H9 (cell line): ENCODE results near the gene TFDP1. TPM values are rescaled to one million over a fixed set of nuclear protein-coding genes. Genes with fewer than 3 reads are reported as not detected.
A peak's percentile ranks its signal among the peaks of the same experiment; 100 is the strongest.

Experiments
- DNase-seq: peaks from one replicate; pipeline ENCODE4 v3.0.0-alpha.2; 2017
- H2AFZ ChIP-seq: one replicate; pipeline ENCODE4 v1.6.1; 2013; ENCODE audit warnings: mild to moderate bottlenecking, low read length, control low read depth, moderate library complexity
- H2AK5ac ChIP-seq: 2 replicates; pipeline ENCODE4 v1.6.1; 2013; ENCODE audit warnings: low read length, control low read depth, mixed read lengths; ENCODE audit not compliant: insufficient read length
- H2BK120ac ChIP-seq: one replicate; pipeline ENCODE4 v1.6.1; 2013; ENCODE audit warnings: low read depth, mild to moderate bottlenecking, low read length, control low read depth, inconsistent platforms; ENCODE audit not compliant: poor library complexity, severe bottlenecking
- H2BK12ac ChIP-seq: 2 replicates; pipeline ENCODE4 v1.6.1; 2013; ENCODE audit warnings: low read length, control low read depth, mixed read lengths, low read depth; ENCODE audit not compliant: insufficient read length
- H2BK15ac ChIP-seq: 2 replicates; pipeline ENCODE4 v1.6.1; 2013; ENCODE audit warnings: low read depth, low read length, control low read depth
- H2BK20ac ChIP-seq: one replicate; pipeline ENCODE4 v1.6.1; 2013; ENCODE audit warnings: low read depth, mild to moderate bottlenecking, low read length, control low read depth, inconsistent platforms; ENCODE audit not compliant: poor library complexity, severe bottlenecking
- H2BK5ac ChIP-seq: 2 replicates; pipeline ENCODE4 v1.6.1; 2013; ENCODE audit warnings: low read length, control low read depth, mixed read lengths; ENCODE audit not compliant: insufficient read length
- H3K14ac ChIP-seq: 2 replicates; pipeline ENCODE4 v1.6.1; 2013; ENCODE audit warnings: low read length, control low read depth; ENCODE audit not compliant: insufficient read depth
- H3K18ac ChIP-seq: 2 replicates; pipeline ENCODE4 v1.6.1; 2013; ENCODE audit warnings: low read depth, mild to moderate bottlenecking, mixed read lengths, low read length, control low read depth; ENCODE audit not compliant: insufficient read length
- H3K23ac ChIP-seq: 2 replicates; pipeline ENCODE4 v1.6.1; 2013; ENCODE audit warnings: low read length, control low read depth, mixed read lengths, low read depth; ENCODE audit not compliant: insufficient read length
- H3K23me2 ChIP-seq: 2 replicates; pipeline ENCODE4 v1.6.1; 2013; ENCODE audit warnings: low read depth, mild to moderate bottlenecking, mixed read lengths, low read length, control low read depth; ENCODE audit not compliant: insufficient read length, poor library complexity, severe bottlenecking
- H3K27ac ChIP-seq: 2 replicates; pipeline ENCODE4 v1.5.1; 2013; ENCODE audit warnings: low read length, control low read depth, mixed read lengths, low read depth; ENCODE audit not compliant: insufficient read length
- H3K27me3 ChIP-seq: 2 replicates; pipeline ENCODE4 v1.6.1; 2013; ENCODE audit warnings: low read length, control low read depth, inconsistent platforms; ENCODE audit not compliant: insufficient read depth
- H3K4ac ChIP-seq: 2 replicates; pipeline ENCODE4 v1.6.1; 2013; ENCODE audit warnings: low read depth, mild to moderate bottlenecking, control low read depth, inconsistent platforms, low read length, moderate library complexity
- H3K4me1 ChIP-seq: 2 replicates; pipeline ENCODE4 v1.6.1; 2013; ENCODE audit warnings: low read length, control low read depth, inconsistent platforms; ENCODE audit not compliant: insufficient read depth
- H3K4me2 ChIP-seq: 2 replicates; pipeline ENCODE4 v1.6.1; 2013; ENCODE audit warnings: low read length, control low read depth, mixed read lengths; ENCODE audit not compliant: insufficient read length, insufficient read depth
- H3K56ac ChIP-seq: 2 replicates; pipeline ENCODE4 v1.6.1; 2013; ENCODE audit warnings: low read depth, mild to moderate bottlenecking, mixed read lengths, low read length, control low read depth; ENCODE audit not compliant: insufficient read length
- H3K79me1 ChIP-seq: 2 replicates; pipeline ENCODE4 v1.6.1; 2013; ENCODE audit warnings: low read depth, mild to moderate bottlenecking, moderate library complexity, low read length, control low read depth, inconsistent platforms; ENCODE audit not compliant: insufficient read depth, poor library complexity, severe bottlenecking
- H3K79me2 ChIP-seq: 2 replicates; pipeline ENCODE4 v1.6.1; 2013; ENCODE audit warnings: low read length, control low read depth, inconsistent platforms; ENCODE audit not compliant: insufficient read depth
- H3K9ac ChIP-seq: 2 replicates; pipeline ENCODE4 v1.6.1; 2013; ENCODE audit warnings: low read length, control low read depth, mixed read lengths; ENCODE audit not compliant: insufficient read length; ENCODE audit errors: extremely low read depth
- H3K9me3 ChIP-seq: one replicate; pipeline ENCODE4 v1.6.1; 2013; ENCODE audit warnings: low read depth, low read length, inconsistent platforms; ENCODE audit not compliant: control insufficient read depth
- H3T11ph ChIP-seq: one replicate; pipeline ENCODE4 v1.6.1; 2013; ENCODE audit warnings: mild to moderate bottlenecking, low read length, control low read depth, inconsistent platforms
- H4K20me1 ChIP-seq: one replicate; pipeline ENCODE4 v1.6.1; 2013; ENCODE audit not compliant: control insufficient read depth, insufficient read length, insufficient read depth
- H4K5ac ChIP-seq: 2 replicates; pipeline ENCODE4 v1.6.1; 2013; ENCODE audit warnings: low read depth, mild to moderate bottlenecking, mixed read lengths, low read length, control low read depth; ENCODE audit not compliant: insufficient read length
- H4K8ac ChIP-seq: replicated peaks from 2 replicates; pipeline ENCODE4 v1.6.1; 2013; ENCODE audit warnings: low read length, control low read depth, mixed read lengths, low read depth; ENCODE audit not compliant: insufficient read length
- H4K91ac ChIP-seq: 2 replicates; pipeline ENCODE4 v1.6.1; 2013; ENCODE audit warnings: low read depth, mild to moderate bottlenecking, moderate library complexity, mixed read lengths, low read length, control low read depth; ENCODE audit not compliant: insufficient read length
- H3K27ac Mint-ChIP-seq, 3 experiments: 2 replicates in 2 of 3; 3 replicates in 1 of 3; pipeline ENCODE4 v1.8.0; 2020 to 2021; ENCODE audit warnings: mixed read lengths in 3 of 3, mild to moderate bottlenecking in 1 of 3, moderate library complexity in 1 of 3
- H3K27me3 Mint-ChIP-seq: 2 replicates; pipeline ENCODE4 v1.8.0; 2021; ENCODE audit warnings: low read depth, mild to moderate bottlenecking, moderate library complexity, mixed read lengths
- H3K36me3 Mint-ChIP-seq, 3 experiments: 2 replicates in 2 of 3; 3 replicates in 1 of 3; pipeline ENCODE4 v1.8.0; 2020 to 2021; ENCODE audit warnings: low read depth in 3 of 3, mixed read lengths in 3 of 3; ENCODE audit not compliant: insufficient read depth in 1 of 3
- H3K4me1 Mint-ChIP-seq, 2 experiments: 2 replicates each; pipeline ENCODE4 v1.8.0; 2020; ENCODE audit warnings: mixed read lengths in 2 of 2
- H3K4me3 Mint-ChIP-seq, 2 experiments: 2 replicates in 1 of 2; 3 replicates in 1 of 2; pipeline ENCODE4 v1.8.0; 2020 to 2021; ENCODE audit warnings: mild to moderate bottlenecking in 2 of 2, mixed read lengths in 2 of 2, moderate library complexity in 1 of 2
- H3K9me3 Mint-ChIP-seq, 2 experiments: 2 replicates in 1 of 2; 3 replicates in 1 of 2; pipeline ENCODE4 v1.8.0; 2020; ENCODE audit warnings: mild to moderate bottlenecking in 2 of 2, mixed read lengths in 2 of 2, moderate library complexity in 1 of 2
- WGBS: extraction: QIAGEN DNeasy Blood & Tissue Kit; methylation state at CpG from one replicate; pipeline ENCODE4 v1.1.7; 2013; ENCODE audit warnings: missing lambda C conversion rate, low lambda C conversion rate, mixed read lengths; ENCODE audit not compliant: insufficient read length; ENCODE audit errors: extremely low coverage; 5-methylcytosine and 5-hydroxymethylcytosine counted together
- total RNA-seq: library from RNA; stranded (reverse); gene quantifications from 2 replicates; pipeline ENCODE4 v1.2.1, GENCODE V29; 2021
- TF ChIP-seq, protein P1 (sequence below): fragments of 200-600 bp; sonication (generic); conservative IDR thresholded peaks from 3 replicates; pipeline ENCODE4 v1.8.0; 2021; ENCODE audit warnings: antibody characterized with exemption, mild to moderate bottlenecking

The TFDP1 gene
- total RNA-seq, 1 experiment from 2014 or later = 111 TPM

DNA sequence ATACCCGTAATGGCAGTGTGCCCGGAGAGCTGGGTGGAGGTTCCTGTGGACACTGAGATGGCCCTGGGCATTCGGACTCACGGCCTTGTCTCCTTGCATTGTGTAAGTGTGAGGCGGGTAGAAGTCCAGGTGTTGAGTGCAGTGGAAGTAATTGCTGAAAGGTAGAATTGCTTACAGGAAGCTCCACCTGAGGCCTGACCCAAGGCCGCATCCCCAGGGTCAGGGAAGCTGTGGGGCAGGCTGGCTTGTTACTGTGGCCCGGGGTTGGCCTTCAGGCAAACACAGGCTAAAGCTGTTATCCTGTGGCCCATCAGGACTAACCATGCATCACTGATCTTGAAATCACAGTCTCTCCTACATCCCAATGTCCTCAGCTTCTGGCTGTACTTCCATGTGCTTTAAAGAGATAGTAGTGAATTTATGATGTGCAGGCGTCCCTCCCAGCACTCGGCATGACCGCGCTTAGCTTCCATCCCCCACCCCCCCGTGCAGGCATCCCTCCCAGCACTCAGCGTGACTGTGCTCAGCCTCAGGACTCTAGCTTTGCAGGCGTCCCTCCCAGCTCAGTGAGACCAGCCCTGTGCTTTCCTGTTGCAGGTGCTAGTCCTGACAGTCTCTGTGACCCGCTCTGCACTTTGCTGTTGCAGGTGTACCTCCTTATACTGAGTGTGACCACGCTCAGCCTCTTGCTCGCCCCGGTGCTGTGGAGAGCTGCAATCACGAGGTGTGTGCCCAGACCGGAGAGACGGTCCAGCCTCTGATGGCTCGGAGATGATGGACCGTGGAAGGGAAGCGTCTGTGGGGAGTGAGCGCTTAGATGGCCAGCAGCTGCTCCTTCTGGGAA is 35.6 kb upstream of the TFDP1 start:
- Histone ChIP-seq H2BK5ac (no peak overlapping the region), H3K23ac (no peak overlapping the region), H4K8ac (no peak overlapping the region), H2BK15ac (no peak overlapping the region), H3K23me2 (no peaks in the 10 kb centered on the region), H2AK5ac (no peak overlapping the region), H3K27me3 (no peaks in the 10 kb centered on the region), H3K56ac (no peak overlapping the region), H3T11ph (no peak overlapping the region), H4K5ac (no peak overlapping the region), H4K91ac (no peak overlapping the region), H3K4me2 (no peak overlapping the region), H2BK12ac (no peak overlapping the region), H4K20me1 (peaks cover 3% of the 10 kb centered on the region), H2AFZ (no peak overlapping the region), H3K9me3 (no peaks in the 10 kb centered on the region), H3K18ac (no peak overlapping the region), H3K4ac (no peak overlapping the region), H2BK20ac (no peak overlapping the region), H3K27ac (no peak overlapping the region), H2BK120ac (no peak overlapping the region), H3K79me1 (no peaks in the 10 kb centered on the region), H3K14ac (no peak overlapping the region; the same call in 1 of the 2 replicates), H3K9ac (no peak overlapping the region), H3K4me1 (no peaks in the 10 kb centered on the region; the same call in 1 of the 2 replicates), H3K79me2 (no peaks in the 10 kb centered on the region; the same call in 1 of the 2 replicates)
- WGBS = no CpG with 5 or more reads among the region's 25 CpGs
- H3K4me1 Mint-ChIP-seq = peaks cover 10 to 30% of the 10 kb centered on the region in 2 experiments
- H3K27ac Mint-ChIP-seq = peak overlapping the region; percentile 12 to 68 (median 27); a peak in 4 of 7 replicates
- no peaks in the 10 kb centered on the region; the same call in 1 of the 2 replicates for H3K27me3 Mint-ChIP-seq
- peaks cover 0 to 21% (median 19%) of the 10 kb centered on the region in 3 experiments; a peak in 5 of 7 replicates for H3K36me3 Mint-ChIP-seq
- H3K9me3 Mint-ChIP-seq = no peaks in the 10 kb centered on the region
- no peak overlapping the region for H3K4me3 Mint-ChIP-seq
- TF ChIP-seq, protein P1, sequence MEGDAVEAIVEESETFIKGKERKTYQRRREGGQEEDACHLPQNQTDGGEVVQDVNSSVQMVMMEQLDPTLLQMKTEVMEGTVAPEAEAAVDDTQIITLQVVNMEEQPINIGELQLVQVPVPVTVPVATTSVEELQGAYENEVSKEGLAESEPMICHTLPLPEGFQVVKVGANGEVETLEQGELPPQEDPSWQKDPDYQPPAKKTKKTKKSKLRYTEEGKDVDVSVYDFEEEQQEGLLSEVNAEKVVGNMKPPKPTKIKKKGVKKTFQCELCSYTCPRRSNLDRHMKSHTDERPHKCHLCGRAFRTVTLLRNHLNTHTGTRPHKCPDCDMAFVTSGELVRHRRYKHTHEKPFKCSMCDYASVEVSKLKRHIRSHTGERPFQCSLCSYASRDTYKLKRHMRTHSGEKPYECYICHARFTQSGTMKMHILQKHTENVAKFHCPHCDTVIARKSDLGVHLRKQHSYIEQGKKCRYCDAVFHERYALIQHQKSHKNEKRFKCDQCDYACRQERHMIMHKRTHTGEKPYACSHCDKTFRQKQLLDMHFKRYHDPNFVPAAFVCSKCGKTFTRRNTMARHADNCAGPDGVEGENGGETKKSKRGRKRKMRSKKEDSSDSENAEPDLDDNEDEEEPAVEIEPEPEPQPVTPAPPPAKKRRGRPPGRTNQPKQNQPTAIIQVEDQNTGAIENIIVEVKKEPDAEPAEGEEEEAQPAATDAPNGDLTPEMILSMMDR = no peak
- no peak for DNase-seq
